Heart left ventricle (tissue), 16 donors: ENCODE data around the gene NCAM1. TPM values are rescaled to one million over a fixed set of nuclear protein-coding genes. Genes with fewer than 3 reads are reported as not detected.

ENCODE experiments used
- ATAC-seq, 4 donors: fragments of 200-7000 bp; cut with Tn5 transposase; one replicate each; pipeline ENCODE4 v1.9.1; 2020 to 2022; ENCODE audit warnings: moderate library complexity in 4 of 4, mild to moderate bottlenecking in 3 of 4, moderate number of reproducible peaks in 1 of 4
- DNase-seq, 5 donors: peaks; one replicate each; pipeline ENCODE4 v3.0.0-alpha.2; 2020
- H3K27ac ChIP-seq, 12 donors: fragments of 200-600 bp; sonication (generic) in 4 of 12; one replicate each; pipeline versions ENCODE4 v1.5.0 to v1.8.0; 2016 to 2022; ENCODE audit warnings: mild to moderate bottlenecking in 2 of 12
- H3K27me3 ChIP-seq, 9 donors: fragments of 200-600 bp; sonication (generic) in 2 of 9; one replicate each; pipeline versions ENCODE4 v1.5.1 to v1.8.0; 2016 to 2022; ENCODE audit warnings: mild to moderate bottlenecking in 3 of 9
- H3K36me3 ChIP-seq, 9 donors: fragments of 200-600 bp; sonication (generic) in 2 of 9; one replicate each; pipeline versions ENCODE4 v1.5.0 to v1.8.0; 2018 to 2022; ENCODE audit warnings: mild to moderate bottlenecking in 2 of 9
- H3K4me1 ChIP-seq, 12 donors: fragments of 200-600 bp; sonication (generic) in 4 of 12; one replicate each; pipeline versions ENCODE4 v1.5.0 to v1.8.0; 2016 to 2022; ENCODE audit warnings: mild to moderate bottlenecking in 3 of 12
- H3K4me3 ChIP-seq, 12 donors: fragments of 200-600 bp; sonication (generic) in 4 of 12; one replicate each; pipeline versions ENCODE4 v1.5.0 to v1.8.0; 2017 to 2022; ENCODE audit warnings: mild to moderate bottlenecking in 9 of 12, moderate library complexity in 4 of 12
- H3K9me3 ChIP-seq, 12 donors: fragments of 200-600 bp; sonication (generic) in 4 of 12; one replicate each; pipeline versions ENCODE4 v1.5.0 to v1.8.0; 2016 to 2022; ENCODE audit warnings: mild to moderate bottlenecking in 1 of 12
- CTCF ChIP-seq, 12 donors: fragments of 200-600 bp; sonication (generic) in 4 of 12; IDR thresholded peaks; one replicate each; pipeline versions ENCODE4 v1.5.0 to v1.8.0; 2018 to 2022; ENCODE audit warnings: antibody characterized with exemption in 12 of 12, mild to moderate bottlenecking in 5 of 12
- POLR2A ChIP-seq, 2 donors: fragments of 450-650 bp; IDR thresholded peaks; one replicate each; pipeline ENCODE4 v1.6.1; 2017; ENCODE audit warnings: antibody characterized with exemption in 2 of 2, mild to moderate bottlenecking in 2 of 2, moderate library complexity in 2 of 2
- WGBS, 4 donors: extraction: QIAGEN DNeasy Blood & Tissue Kit in 2 of 4; methylation state at CpG; one replicate each; pipeline versions ENCODE4 v1.1.5 to v1.1.7; 2013 to 2018; 5-methylcytosine and 5-hydroxymethylcytosine counted together
- intact Hi-C, 10 donors: fragments of 100-400 bp; cut with DNase I; formaldehyde crosslinking; loops; one replicate each; pipeline versions ENCODE4 v1.11.1 to v1.14.2; 2022
- polyA plus RNA-seq, 2 donors: library from polyadenylated mRNA; stranded (reverse); fragments of 200-250 nt; gene quantifications; one replicate each; pipeline ENCODE4 v1.2.3, GENCODE V29; 2013
- total RNA-seq, 9 donors: library from RNA; depleted of rRNA in 2 of 9; stranded (reverse); fragments of >200 nt in 2 of 9; fragmentation: NEBNext Ultra II Directional in 3 of 9; extraction: Animal tissue kit (Norgen Biotek cat#: 25700) in 3 of 9; gene quantifications; one replicate each; pipeline versions ENCODE4 v1.1.0 to v1.2.4, GENCODE V29; 2016 to 2023
- donor health status: ischemic (EF 13 %, LVEDD 7.1; RV severe dilation, severe dysfunction).
- donor health status: healthy with polysubstance abuse.
- donor health status: DM: no; HTN: yes; CAD: no.
- donor health status: DM: no; HTN: no; CAD: no.
- donor health status: ischemic (EF 25% LVEDD 6.9; RV normal size, moderate dysfunction).
- donor health status: ischemic (EF 25% LVEDD 5.7; RV mildly dilated, moderate dysfunction).
- donor health status: healthy.
- donor health status: DM: yes; HTN: yes; CAD: no.
- donor health status: ischemic (EF 35%, LVEDD 5.7; RV mildly dilated, moderate dysfunction).
- donor health status: nonischemic (EF 11% LVEDD 7.7; RV severe dilation, severe dysfunction).
- donor health status: DM: yes; HTN: yes; CAD: no.
- donor health status: PGD.
- donor health status: ischemic (EF 29% LVEDD 5.4; RV normal size, mild dysfunction).
- donor health status: nonischemic (EF 23%, LVEDD 6.1; RV moderate dilation, normal function).

Gene NCAM1
- total and polyA plus RNA-seq, 11 donors = 78.0 to 753 (median 389) TPM

- H3K4me1 ChIP-seq = peaks cover 0 to 40% (median 12%) of the 10 kb centered on the region in 12 donors
- no peak overlapping the region for H3K4me3 ChIP-seq
- no peaks in the 10 kb centered on the region for H3K27me3 ChIP-seq
- TF ChIP-seq CTCF (IDR thresholded peaks at IDR 0.05) (no peak), POLR2A (IDR thresholded peaks at IDR 0.05) (no peak)
- ATAC-seq (no peak), DNase-seq (no peak)
- H3K27ac ChIP-seq = no peak overlapping the region
- H3K36me3 ChIP-seq = no peaks in the 10 kb centered on the region
- WGBS, 4 donors = 51 to 60% (median 55%) methylated on average over 5 of the region's 5 CpGs
- H3K9me3 ChIP-seq = no peaks in the 10 kb centered on the region
- intact Hi-C loops = no loop called here
Observed at GRCh38 chr11:112972399-112973145, 11.4 kb downstream of the NCAM1 start.

GRCh38 chr11:112975051-112975450 lies 13.8 kb downstream of the NCAM1 start:
- Histone ChIP-seq H3K4me1 (peaks cover 0 to 24% (median 12%) of the 10 kb centered on the region in 12 donors), H3K27ac (no peak overlapping the region), H3K9me3 (no peaks in the 10 kb centered on the region), H3K27me3 (no peaks in the 10 kb centered on the region), H3K4me3 (no peak overlapping the region), H3K36me3 (no peaks in the 10 kb centered on the region)
- ATAC-seq (no peak), DNase-seq (no peak)
- intact Hi-C loops = no loop called here
- no peak for TF ChIP-seq CTCF (IDR thresholded peaks at IDR 0.05)
- no peak for TF ChIP-seq POLR2A (IDR thresholded peaks at IDR 0.05)
- WGBS, 4 donors = 57 to 65% (median 59%) methylated on average over 4 of the region's 4 CpGs

- intact Hi-C loops = no loop called here
- ATAC-seq = no peak
- WGBS, 4 donors = 81 to 85% (median 83%) methylated on average over 2 of the region's 2 CpGs
- Histone ChIP-seq H3K36me3 (no peaks in the 10 kb centered on the region), H3K27me3 (no peaks in the 10 kb centered on the region), H3K9me3 (no peaks in the 10 kb centered on the region), H3K4me3 (no peak overlapping the region), H3K27ac (no peak overlapping the region), H3K4me1 (peaks cover 0 to 20% (median 9%) of the 10 kb centered on the region in 12 donors)
- no peak for DNase-seq
- TF ChIP-seq POLR2A (IDR thresholded peaks at IDR 0.05) = no peak
- no peak for TF ChIP-seq CTCF (IDR thresholded peaks at IDR 0.05)
Observed at GRCh38 chr11:112975493-112975892, 14.3 kb downstream of the NCAM1 start.

- WGBS, 4 donors = 0 to 6% (median 5%) methylated on average over 1 of the region's 1 CpG
- H3K4me1 ChIP-seq = peaks cover 0 to 13% (median 5%) of the 10 kb centered on the region in 12 donors
- TF ChIP-seq CTCF (IDR thresholded peaks at IDR 0.05) = no peak
- TF ChIP-seq POLR2A (IDR thresholded peaks at IDR 0.05) = no peak
- H3K4me3 ChIP-seq = no peak overlapping the region
- DNase-seq = no peak
- peak in 2 of 4 donors; percentile 65 to 80 for ATAC-seq
- no peaks in the 10 kb centered on the region for H3K27me3 ChIP-seq
- no peak overlapping the region for H3K27ac ChIP-seq
- H3K9me3 ChIP-seq = no peaks in the 10 kb centered on the region
- no peaks in the 10 kb centered on the region for H3K36me3 ChIP-seq
- intact Hi-C loops = no loop called here
Observed at GRCh38 chr11:112977755-112978154, 16.5 kb downstream of the NCAM1 start.
